Activated naive CD8-positive, alpha-beta T cell (primary cell): ENCODE data around the gene IQCN.
"Not testable (repeated sequence)": the region's sequence is repeated elsewhere in the genome, so short reads cannot be mapped to it uniquely, and the experiment has no call there.

Source experiments
- H3K27ac Mint-ChIP-seq: one replicate; pipeline ENCODE4 v1.8.0; 2021; ENCODE audit warnings: mixed read lengths
- H3K27me3 Mint-ChIP-seq: one replicate; pipeline ENCODE4 v1.8.0; 2021; ENCODE audit warnings: mixed read lengths
- H3K36me3 Mint-ChIP-seq: one replicate; pipeline ENCODE4 v1.8.0; 2021; ENCODE audit warnings: mixed read lengths
- H3K4me1 Mint-ChIP-seq: one replicate; pipeline ENCODE4 v1.8.0; 2021; ENCODE audit warnings: low read depth, mixed read lengths
- H3K4me3 Mint-ChIP-seq: one replicate; pipeline ENCODE4 v1.8.0; 2021; ENCODE audit warnings: mild to moderate bottlenecking, mixed read lengths
- H3K9me3 Mint-ChIP-seq: one replicate; pipeline ENCODE4 v1.8.0; 2021; ENCODE audit warnings: low read depth, mixed read lengths

The IQCN gene

DNA sequence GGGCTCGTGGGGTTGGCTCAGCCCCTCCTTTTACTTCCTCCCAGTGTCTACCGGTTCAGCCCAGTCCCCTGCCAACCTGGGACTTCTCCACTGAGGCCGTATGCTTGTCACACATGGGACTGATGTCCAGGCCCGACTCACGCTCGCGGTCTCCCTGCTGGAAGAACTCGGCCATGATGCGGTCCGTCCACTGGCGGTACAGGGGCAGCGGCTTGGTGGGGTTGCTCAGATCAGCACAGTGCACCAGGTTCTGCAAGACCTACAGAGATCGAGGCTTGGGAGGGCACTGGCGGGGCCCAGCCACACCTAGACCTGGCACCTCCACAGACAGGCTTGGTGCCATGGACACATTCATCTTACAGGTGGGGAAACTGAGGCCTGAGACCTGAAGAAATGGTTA, 62.6 kb downstream of the IQCN start:
- no peaks in the 10 kb centered on the region for H3K9me3 Mint-ChIP-seq
- no peak overlapping the region for H3K27ac Mint-ChIP-seq
- peaks cover 5% of the 10 kb centered on the region for H3K27me3 Mint-ChIP-seq
- H3K36me3 Mint-ChIP-seq, result no peaks in the 10 kb centered on the region
- H3K4me3 Mint-ChIP-seq, result no peak overlapping the region
- H3K4me1 Mint-ChIP-seq, result peaks cover 4% of the 10 kb centered on the region

GRCh38 chr19:18209912-18210311, 64.3 kb downstream of the IQCN start:
- not testable (repeated sequence) for H3K9me3 Mint-ChIP-seq, H3K4me3 Mint-ChIP-seq, H3K4me1 Mint-ChIP-seq, H3K27ac Mint-ChIP-seq, H3K27me3 Mint-ChIP-seq, H3K36me3 Mint-ChIP-seq

GRCh38 chr19:18208098-18208951, 65.9 kb downstream of the IQCN start:
- H3K9me3 Mint-ChIP-seq, result no peaks in the 10 kb centered on the region
- H3K36me3 Mint-ChIP-seq, result no peaks in the 10 kb centered on the region
- H3K27ac Mint-ChIP-seq, result no peak overlapping the region
- peaks cover 5% of the 10 kb centered on the region for H3K27me3 Mint-ChIP-seq
- H3K4me3 Mint-ChIP-seq, result no peak overlapping the region
- H3K4me1 Mint-ChIP-seq, result peaks cover 5% of the 10 kb centered on the region
